A204.1 (cell line): ENCODE results near the gene KRTAP2-2.
"Not testable (repeated sequence)": the region's sequence is repeated elsewhere in the genome, so short reads cannot be mapped to it uniquely, and the experiment has no call there.

Source experiments
- FAIRE-seq: peaks from 2 replicates; lab custom pipeline; 2012; peaks lifted over from hg19 to GRCh38; lab: Jason Lieb, UNC

The KRTAP2-2 gene

DNA sequence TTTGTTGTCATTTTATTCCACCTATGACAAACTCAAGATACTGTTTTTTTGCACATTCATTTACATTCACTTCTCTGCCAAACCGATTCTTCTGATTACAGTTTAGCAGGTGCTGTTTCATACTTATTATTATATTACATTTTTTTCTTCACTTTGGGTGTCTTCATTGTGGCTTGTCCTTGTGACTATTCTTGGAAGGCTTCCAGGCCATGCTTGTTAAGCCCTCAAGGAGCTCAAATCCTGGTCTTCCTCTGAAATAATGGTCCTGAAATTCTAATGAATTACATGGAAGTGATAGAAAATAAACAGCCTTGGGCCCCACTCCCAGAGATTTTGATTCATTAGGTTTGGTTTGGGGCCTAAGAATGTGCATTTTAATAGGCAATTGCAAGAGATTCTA lies 9.3 kb upstream of the KRTAP2-2 start:
- no peak for FAIRE-seq

DNA sequence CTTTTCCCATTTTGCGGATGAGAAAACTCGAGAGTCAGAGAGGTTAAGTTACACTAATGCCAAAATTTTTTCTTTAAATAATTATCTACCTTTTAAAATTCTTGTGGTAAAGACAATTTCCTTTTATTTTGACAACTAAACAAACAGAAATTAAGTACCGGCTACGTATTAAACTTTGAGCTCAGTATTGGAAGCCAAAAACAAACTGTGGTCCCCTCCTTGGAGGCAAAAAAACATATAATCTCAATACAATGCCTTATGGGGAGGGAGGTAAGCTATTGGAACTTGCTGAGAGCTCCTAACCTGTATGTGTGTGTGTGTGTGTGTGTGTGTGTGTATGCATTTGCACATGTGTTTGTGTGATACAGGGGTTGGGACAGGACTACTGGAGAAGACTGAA lies 8.4 kb upstream of the KRTAP2-2 start:
- FAIRE-seq: no peak

GRCh38 chr17:41061964-41062363 lies 6.9 kb upstream of the KRTAP2-2 start:
- no peak for FAIRE-seq

- no peak for FAIRE-seq
Measured at GRCh38 chr17:41060052-41060604, 5.1 kb upstream of the KRTAP2-2 start, which contains the start of gene KRTAP2-3. TSS of gene KRTAP2-3 (minus strand) at chr17:41060114. CDS start at chr17:41060050, 64 bp downstream.

DNA sequence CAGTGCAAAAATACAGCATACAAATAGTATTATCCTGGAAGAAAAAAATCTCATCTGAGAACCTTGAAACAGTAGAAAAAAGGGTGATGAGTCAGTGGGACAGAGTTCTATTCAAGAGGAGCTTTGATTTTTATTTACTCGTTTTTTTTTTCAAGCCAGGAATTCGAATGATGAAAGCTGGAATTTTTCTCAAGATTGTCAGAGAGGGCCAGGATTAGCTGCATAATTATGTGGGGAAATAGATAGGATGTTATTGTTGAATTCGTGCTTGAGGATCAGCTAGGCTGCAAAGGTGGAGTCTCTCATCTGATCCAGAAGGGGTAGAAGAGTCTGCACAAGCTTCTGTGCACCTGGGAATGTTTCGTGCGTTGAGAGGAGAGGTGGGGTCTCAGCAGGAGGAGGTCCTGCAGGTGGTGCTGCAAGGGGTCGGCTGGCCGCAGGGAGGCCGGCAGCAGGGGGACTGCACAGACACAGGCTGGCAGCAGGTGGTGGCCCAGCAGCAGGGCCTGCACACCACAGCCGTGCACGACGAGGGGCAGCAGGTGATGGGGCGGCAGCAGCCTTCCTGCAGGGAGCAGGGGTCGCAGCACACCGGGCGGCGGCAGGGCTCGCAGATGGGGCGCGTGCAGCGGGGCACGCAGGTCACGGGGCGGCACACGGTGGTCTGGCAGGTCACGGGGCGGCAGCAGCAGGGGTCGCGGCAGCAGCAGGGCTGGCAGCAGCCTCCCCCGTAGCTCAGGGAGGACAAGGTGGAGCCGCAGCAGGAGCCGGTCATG lies 4.4 kb upstream of the KRTAP2-2 start:
- FAIRE-seq: not testable (repeated sequence)

DNA sequence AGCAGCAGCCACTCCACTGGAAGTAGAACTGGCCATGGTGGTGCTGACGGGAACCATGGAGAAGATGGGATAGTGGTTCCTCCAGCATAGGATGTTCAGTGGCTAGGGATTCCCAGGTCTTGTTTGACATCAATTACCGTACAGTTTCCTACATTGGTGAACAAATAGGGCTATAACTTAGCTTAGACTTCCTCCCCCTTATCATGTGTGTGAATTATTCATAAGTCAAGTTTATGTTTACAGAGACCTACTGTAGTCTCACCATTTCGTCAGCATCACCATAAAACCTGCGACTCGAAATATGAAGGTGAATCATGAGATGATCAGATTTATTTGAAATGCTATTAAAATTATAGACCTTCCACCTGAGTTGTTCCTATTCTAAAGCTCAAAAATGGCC lies 3.7 kb upstream of the KRTAP2-2 start:
- FAIRE-seq: no peak

DNA sequence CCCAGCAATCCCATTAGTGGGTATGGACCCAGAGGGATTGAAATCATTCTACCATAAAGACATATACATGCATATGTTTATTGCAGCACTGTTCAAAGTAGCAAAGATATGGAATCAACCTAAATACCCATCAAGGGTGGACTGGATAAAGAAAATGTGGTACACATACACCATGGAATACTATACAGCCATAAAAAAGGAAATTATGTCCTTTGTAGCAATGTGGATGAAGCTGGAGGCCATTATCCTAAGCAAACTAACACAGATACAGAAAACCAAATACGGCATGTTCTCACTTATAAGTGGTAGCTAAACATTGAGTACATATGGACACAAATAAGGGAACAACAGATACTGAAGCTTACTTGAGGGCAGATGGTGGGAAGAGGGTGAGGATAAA lies 2.5 kb upstream of the KRTAP2-2 start:
- no peak for FAIRE-seq

GRCh38 chr17:41054556-41054955 lies 474 bp downstream of the KRTAP2-2 start:
- FAIRE-seq: not testable (repeated sequence)

GRCh38 chr17:41054025-41054424 lies 1.0 kb downstream of the KRTAP2-2 start:
- no peak for FAIRE-seq

- FAIRE-seq: no peak
Measured at GRCh38 chr17:41052566-41052965, 2.5 kb downstream of the KRTAP2-2 start.

GRCh38 chr17:41049110-41049509 lies 5.9 kb downstream of the KRTAP2-2 start:
- no peak for FAIRE-seq

DNA sequence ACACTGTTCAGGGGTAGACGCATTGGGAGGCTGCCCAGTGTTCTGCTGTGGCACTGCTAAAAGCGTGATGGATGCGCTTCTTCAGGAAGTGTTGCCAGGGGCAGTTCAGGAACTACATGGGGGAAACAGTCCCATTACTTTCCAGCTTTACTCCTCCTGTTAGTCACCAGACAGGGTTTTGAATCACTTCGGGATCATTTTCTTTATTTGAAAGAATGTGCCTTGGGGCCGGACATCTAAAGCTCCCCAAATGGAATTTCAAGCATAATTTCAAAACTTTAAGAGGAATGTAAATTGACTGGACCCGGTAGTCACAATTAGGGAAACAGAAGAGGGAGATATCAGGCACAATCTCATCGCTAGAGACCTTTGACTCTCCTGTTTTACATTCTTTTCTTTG lies 6.6 kb downstream of the KRTAP2-2 start:
- no peak for FAIRE-seq

- FAIRE-seq: not testable (repeated sequence)
Measured at GRCh38 chr17:41046735-41047465, 8.1 kb downstream of the KRTAP2-2 start, which contains the start of gene KRTAP2-1. TSS of gene KRTAP2-1 (minus strand) at chr17:41047316. CDS start at chr17:41047267, 49 bp downstream.

- FAIRE-seq: no peak
Measured at GRCh38 chr17:41042953-41043352, 12.1 kb downstream of the KRTAP2-2 start.

DNA sequence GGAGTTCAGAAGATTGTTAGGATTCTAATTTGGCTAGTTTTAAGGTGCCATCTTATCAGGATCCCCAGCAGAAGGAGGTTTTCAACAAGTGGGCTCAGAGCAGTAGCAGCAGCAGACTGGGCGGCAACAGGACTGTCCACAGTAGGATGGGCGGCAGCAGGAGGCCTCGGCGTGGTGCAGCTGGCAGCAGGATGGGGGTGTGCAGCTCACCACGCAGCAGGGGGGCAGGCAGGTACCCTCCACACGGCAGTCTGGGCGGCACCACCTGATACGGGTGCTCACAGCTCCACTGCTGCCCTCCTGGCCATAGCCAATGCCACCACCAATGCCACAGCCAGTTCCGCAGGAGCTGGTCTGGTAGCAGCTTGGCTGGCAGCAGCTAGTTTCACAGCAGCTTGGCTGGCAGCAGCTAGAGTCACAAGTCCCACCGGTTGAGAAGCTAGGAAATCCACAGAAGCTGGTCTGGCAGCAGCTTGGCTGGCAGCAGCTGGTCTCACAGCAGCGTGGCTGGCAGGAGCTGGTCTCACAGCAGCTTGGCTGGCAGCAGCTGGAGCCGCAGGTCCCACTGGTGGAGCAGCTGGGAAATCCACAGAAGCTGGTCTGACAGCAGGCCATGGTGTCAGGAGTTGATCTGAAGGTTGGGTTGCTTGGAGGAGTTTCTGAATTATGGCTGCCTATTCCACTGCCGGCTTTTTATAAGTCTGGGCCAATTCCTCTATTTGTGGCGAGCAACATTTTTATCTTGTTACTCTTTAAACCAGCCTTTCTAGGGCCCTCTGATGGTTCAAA lies 14.1 kb downstream of the KRTAP2-2 start, which contains the start of gene KRTAP1-1:
Gene KRTAP1-1, minus strand, starts transcription at position 668 of the 789 bp plus-strand sequence. Its CDS starts 53 bp downstream, at position 615.
- not testable (repeated sequence) for FAIRE-seq

GRCh38 chr17:41037853-41038350 lies 17.1 kb downstream of the KRTAP2-2 start:
- no peak for FAIRE-seq

DNA sequence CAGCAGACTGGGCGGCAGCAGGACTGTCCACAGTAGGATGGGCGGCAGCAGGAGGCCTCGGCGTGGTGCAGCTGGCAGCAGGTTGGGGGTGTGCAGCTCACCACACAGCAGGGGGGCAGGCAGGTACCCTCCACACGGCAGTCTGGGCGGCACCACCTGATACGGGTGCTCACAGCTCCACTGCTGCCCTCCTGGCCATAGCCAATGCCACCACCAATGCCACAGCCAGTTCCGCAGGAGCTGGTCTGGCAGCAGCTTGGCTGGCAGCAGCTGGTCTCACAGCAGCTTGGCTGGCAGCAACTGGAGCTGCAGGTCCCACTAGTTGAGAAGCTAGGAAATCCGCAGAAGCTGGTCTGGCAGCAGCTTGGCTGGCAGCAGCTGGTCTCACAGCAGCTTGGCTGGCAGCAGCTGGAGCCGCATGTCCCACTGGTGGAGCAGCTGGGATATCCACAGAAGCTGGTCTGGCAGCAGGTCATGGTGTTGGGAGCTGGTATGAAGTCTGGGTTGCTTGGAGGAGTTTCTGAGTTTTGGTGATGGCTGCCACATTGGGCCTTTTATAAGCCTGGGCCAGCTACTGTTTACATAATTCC lies 20.6 kb downstream of the KRTAP2-2 start, which contains the start of gene KRTAP1-3:
Gene KRTAP1-3, minus strand, starts transcription at position 529 of the 590 bp plus-strand sequence. Its CDS starts 53 bp downstream, at position 476.
- FAIRE-seq: not testable (repeated sequence)

GRCh38 chr17:41029633-41030245 lies 25.3 kb downstream of the KRTAP2-2 start, which contains the start of gene KRTAP1-4:
TSS of gene KRTAP1-4 (minus strand) at chr17:41030195. CDS start at chr17:41030078, 117 bp downstream.
- no peak for FAIRE-seq

DNA sequence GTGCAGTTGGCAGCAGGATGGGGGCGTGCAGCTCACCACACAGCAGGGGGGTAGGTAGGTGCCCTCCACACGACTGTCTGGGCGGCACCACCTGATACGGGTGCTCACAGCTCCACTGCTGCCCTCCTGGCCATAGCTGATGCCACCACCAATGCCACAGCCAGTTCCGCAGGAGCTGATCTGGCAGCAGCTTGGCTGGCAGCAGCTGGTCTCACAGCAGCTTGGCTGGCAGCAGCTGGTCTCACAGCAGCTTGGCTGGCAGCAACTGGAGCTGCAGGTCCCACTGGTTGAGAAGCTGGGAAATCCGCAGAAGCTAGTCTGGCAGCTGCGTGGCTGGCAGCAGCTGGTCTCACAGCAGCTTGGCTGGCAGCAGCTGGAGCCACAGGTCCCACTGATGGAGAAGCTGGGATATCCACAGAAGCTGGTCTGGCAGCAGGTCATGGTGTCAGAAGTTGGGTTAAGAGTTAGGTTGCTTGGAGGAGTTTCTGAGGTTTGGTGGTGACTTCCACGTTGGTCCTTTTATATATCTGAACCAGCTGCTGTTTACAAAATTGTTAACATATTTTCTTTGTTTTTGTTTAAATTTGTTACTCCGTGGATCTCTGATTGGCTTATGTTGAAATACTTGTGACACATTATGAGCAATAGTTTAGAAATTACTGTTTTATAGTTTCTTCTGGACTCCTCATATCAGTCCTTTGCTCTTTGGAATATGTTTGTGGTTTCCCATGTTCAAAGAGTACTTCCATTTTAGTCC lies 28.1 kb downstream of the KRTAP2-2 start, which contains the start of gene KRTAP1-5:
Gene KRTAP1-5, minus strand, starts transcription at position 494 of the 757 bp plus-strand sequence. Its CDS starts 53 bp downstream, at position 441.
- no peak for FAIRE-seq

GRCh38 chr17:41024697-41025096 lies 30.3 kb downstream of the KRTAP2-2 start:
- FAIRE-seq: no peak
